GM12864 (cell line): ENCODE data around the gene STX1B.
"Not testable (repeated sequence)": the region's sequence is repeated elsewhere in the genome, so short reads cannot be mapped to it uniquely, and the experiment has no call there.

ENCODE experiments used
- DNase-seq: peaks from one replicate; pipeline ENCODE4 v3.0.0-alpha.2; 2011; ENCODE audit warnings: low read depth
- H3K4me3 ChIP-seq: 2 replicates; pipeline ENCODE4 v1.5.1; 2011; ENCODE audit warnings: mild to moderate bottlenecking, low read depth, low read length, control low read depth
- CTCF ChIP-seq: IDR thresholded peaks from 2 replicates; pipeline ENCODE4 v1.5.1; 2011; ENCODE audit warnings: low read depth, mild to moderate bottlenecking, moderate library complexity, low read length, control low read depth, inconsistent platforms; ENCODE audit errors: missing control alignments

The STX1B gene

DNA sequence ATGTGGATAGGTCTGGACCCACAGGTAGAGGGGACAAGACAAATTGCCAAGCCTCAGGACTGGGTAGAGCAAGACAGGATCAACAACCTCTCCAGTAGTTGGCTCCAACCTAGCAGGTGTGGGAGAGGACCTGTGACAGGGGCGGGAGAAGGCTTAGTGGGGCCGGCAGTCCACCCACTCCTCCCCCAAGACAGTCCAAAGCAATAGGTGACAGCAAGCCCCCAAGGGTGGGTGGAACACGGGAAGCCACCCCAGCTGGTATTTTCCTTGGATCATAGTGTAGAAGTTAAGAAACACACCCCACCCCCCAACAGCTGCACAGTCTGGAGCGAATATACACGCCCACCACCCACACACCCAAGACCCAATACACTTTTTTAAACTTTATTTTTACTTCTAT is 18.8 kb upstream of the STX1B start:
- no peak for TF ChIP-seq CTCF
- no peak for DNase-seq
- no peak overlapping the region for H3K4me3 ChIP-seq

- DNase-seq = no peak
- no peak for TF ChIP-seq CTCF
- H3K4me3 ChIP-seq = no peak overlapping the region
Measured at GRCh38 chr16:31025339-31025738, 14.9 kb upstream of the STX1B start.

GRCh38 chr16:31023627-31024226 is 13.3 kb upstream of the STX1B start:
- TF ChIP-seq CTCF = no peak
- DNase-seq = no peak
- no peak overlapping the region for H3K4me3 ChIP-seq

DNA sequence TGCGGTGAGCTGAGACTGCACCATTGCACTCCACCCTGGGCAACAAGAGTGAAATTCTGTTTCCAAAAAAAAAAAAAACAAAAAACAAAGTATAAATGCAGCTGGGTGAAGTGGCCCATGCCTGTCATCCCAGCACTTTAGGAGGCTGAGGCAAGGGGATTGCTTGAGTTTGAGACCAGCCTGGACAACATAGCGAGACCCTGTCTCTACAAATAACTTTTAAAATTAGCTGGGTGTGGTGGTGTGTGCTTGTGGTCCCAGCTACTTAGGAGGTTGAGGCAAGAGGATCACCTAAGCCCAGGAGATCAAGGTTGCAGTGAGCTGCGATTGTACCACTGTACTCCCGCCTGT is 12.8 kb upstream of the STX1B start:
- no peak for TF ChIP-seq CTCF
- DNase-seq = no peak
- H3K4me3 ChIP-seq = no peak overlapping the region

DNA sequence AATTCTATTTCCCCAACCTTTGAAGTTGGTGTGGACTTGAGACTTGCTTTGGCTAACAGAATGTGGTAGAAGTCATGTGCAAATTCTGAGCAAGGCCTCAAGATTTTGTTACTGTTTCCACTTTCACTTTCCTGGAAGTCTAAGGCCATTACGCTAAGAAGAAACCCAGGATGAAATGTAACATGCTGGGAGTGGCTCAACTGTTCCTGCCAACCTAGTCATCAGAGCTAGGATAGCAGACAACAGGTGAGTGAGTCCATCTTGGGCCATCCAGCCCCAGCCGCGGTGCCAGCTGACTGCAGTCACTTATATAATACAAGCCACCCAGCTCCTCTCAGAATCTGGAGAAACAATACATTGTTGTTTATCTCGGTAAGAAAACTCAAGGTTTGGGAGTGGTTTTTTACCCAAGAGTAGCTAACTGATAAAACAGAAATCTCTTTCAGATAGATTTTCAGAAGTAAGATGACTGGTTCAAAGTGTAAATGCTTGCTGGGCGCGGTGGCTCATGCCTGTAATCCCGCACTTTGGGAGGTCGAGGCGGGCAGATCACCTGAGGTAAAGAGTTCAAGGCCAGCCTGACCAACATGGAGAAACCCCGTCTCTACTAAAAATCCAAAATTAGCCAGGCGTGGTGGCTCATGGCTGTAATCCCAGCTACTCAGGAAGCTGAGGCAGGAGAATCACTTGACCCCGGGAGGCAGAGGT is 12.3 kb upstream of the STX1B start:
- no peak overlapping the region for H3K4me3 ChIP-seq
- no peak for TF ChIP-seq CTCF
- no peak for DNase-seq

GRCh38 chr16:31020536-31020935 is 10.1 kb upstream of the STX1B start:
- DNase-seq = no peak
- H3K4me3 ChIP-seq = no peak overlapping the region
- TF ChIP-seq CTCF = no peak

DNA sequence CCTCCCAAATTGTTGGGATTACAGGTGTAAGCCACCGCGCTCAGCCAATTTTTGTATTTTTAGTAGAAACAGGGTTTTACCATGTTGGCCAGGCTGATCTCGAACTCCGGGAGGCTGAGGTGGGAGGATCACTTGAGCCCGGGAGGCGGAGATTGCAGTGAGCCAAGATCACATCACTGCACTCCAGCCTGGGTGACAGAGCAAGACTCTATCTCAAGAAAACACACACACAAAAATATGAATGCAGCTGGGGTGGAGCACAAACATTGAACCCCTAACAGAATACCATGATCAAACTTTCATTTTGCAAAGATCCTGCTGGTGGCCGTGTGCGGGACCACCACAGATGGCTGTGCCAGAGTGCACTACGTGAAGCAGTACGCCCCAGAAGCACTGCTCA is 7.3 kb upstream of the STX1B start:
- not testable (repeated sequence) for DNase-seq, H3K4me3 ChIP-seq

GRCh38 chr16:31016018-31016417 is 5.6 kb upstream of the STX1B start:
- peak; percentile 22 for TF ChIP-seq CTCF
- H3K4me3 ChIP-seq = no peak overlapping the region
- no peak for DNase-seq

- not testable (repeated sequence) for DNase-seq
Measured at GRCh38 chr16:31013292-31013691, 2.9 kb upstream of the STX1B start.

GRCh38 chr16:31011815-31012214 is 1.4 kb upstream of the STX1B start:
- DNase-seq, H3K4me3 ChIP-seq: not testable (repeated sequence)

More at GRCh38 chr16:31013292-31013691, 2.9 kb upstream of the STX1B start:
- not testable (repeated sequence) for H3K4me3 ChIP-seq
